Activated T-cell treated with anti-CD3 and anti-CD28 coated beads, Interleukin-2, amount 50 U/mL, for 72 hours (primary cell): ENCODE data around the gene UBE2E2. TPM values are rescaled to one million over a fixed set of nuclear protein-coding genes. Genes with fewer than 3 reads are reported as not detected.

ENCODE experiments used
- ATAC-seq, 2 donors: fragments of 150-1000 bp; cut with Tn5 transposase; replicated peaks in 1 of 2; 2 replicates each; pipeline ENCODE4 v1.10.0; 2021; ENCODE audit warnings: moderate library complexity in 2 of 2, mild to moderate bottlenecking in 1 of 2
- DNase-seq, 2 donors: peaks; one replicate each; pipeline ENCODE4 v3.0.0; 2021 to 2022; ENCODE audit warnings: mixed read lengths in 1 of 2
- H3K27ac Mint-ChIP-seq: one replicate; pipeline ENCODE4 v1.8.0; 2022; ENCODE audit warnings: mild to moderate bottlenecking, moderate library complexity, mixed read lengths
- H3K27me3 Mint-ChIP-seq: one replicate; pipeline ENCODE4 v1.8.0; 2022; ENCODE audit warnings: low read depth, mixed read lengths
- H3K36me3 Mint-ChIP-seq, 2 donors: one replicate each; pipeline ENCODE4 v1.8.0; 2022; ENCODE audit warnings: mixed read lengths in 2 of 2, mild to moderate bottlenecking in 1 of 2; ENCODE audit not compliant: insufficient read depth in 2 of 2
- H3K4me1 Mint-ChIP-seq: one replicate; pipeline ENCODE4 v1.8.0; 2022; ENCODE audit warnings: low read depth, mixed read lengths
- H3K4me3 Mint-ChIP-seq, 2 donors: one replicate each; pipeline ENCODE4 v1.8.0; 2022; ENCODE audit warnings: mild to moderate bottlenecking in 2 of 2, mixed read lengths in 2 of 2, moderate library complexity in 2 of 2
- H3K9me3 Mint-ChIP-seq, 2 donors: one replicate each; pipeline ENCODE4 v1.8.0; 2022; ENCODE audit warnings: mixed read lengths in 2 of 2
- total RNA-seq, 2 donors: library from RNA; stranded (reverse); gene quantifications; one replicate each; pipeline ENCODE4 v1.2.3, GENCODE V29; 2022

The UBE2E2 gene
- total RNA-seq, 2 donors from 2014 or later = 11.8 to 11.9 TPM

DNA sequence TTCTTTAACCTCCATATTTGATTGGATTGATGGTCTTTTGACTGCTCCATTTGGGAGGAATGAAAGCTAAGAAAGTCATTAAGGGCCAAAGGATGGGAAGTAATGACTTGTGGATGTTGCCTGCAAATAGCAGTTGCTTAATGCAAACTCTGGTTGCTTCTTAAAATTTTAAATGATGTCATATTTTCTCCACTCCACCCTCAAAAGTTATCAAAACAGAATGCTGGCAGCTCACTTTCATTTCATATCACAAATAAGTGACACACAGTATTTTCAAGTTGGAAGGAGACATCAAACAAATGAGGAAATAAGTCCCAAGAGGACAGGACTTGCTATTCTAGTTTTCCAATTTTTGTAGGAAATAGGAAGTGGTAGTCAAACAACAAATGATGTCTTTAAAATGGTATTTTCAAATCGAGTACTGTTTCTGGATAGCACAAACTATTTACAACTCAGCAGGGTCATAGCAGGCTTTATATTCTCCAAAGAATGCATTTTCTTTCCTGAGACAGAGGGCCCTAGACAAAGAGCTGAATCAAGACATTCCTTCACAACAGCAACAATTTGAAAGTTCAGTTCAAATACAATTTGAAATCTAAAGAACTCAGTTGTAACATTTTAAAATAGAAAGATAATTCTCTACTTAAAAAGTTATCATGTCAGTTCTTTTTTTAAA is 437.5 kb downstream of the UBE2E2 start:
- no peak for ATAC-seq
- no peak overlapping the region for H3K4me3 Mint-ChIP-seq
- no peaks in the 10 kb centered on the region for H3K4me1 Mint-ChIP-seq
- DNase-seq = no peak
- H3K36me3 Mint-ChIP-seq = no peaks in the 10 kb centered on the region
- H3K9me3 Mint-ChIP-seq = peaks cover 0 to 1% of the 10 kb centered on the region in 2 donors
- H3K27me3 Mint-ChIP-seq = no peaks in the 10 kb centered on the region
- H3K27ac Mint-ChIP-seq = no peak overlapping the region
